OCI-LY7 (cell line): ENCODE measurements around the gene DCTN1. TPM values are rescaled to one million over a fixed set of nuclear protein-coding genes. Genes with fewer than 3 reads are reported as not detected.

ENCODE experiments used
- Bru-seq: library from RNA; stranded (reverse); fragments of 400-500 nt; gene quantifications from one replicate; lab custom pipeline; 2021; lab: Mats Ljungman, UMichigan
- BruChase-seq, 2 experiments: library from RNA; stranded (reverse); fragments of 400-500 nt; gene quantifications; one replicate each; lab custom pipeline; 2021; lab: Mats Ljungman, UMichigan
- BruUV-seq: library from RNA; stranded (reverse); fragments of 400-500 nt; replicated peaks from 2 replicates; lab custom pipeline; 2021; lab: Mats Ljungman, UMichigan
- CTCF ChIA-PET: fragments of 300-600 bp; sonication (Branson Sonifier 250); formaldehyde crosslinking; loops from one replicate; lab custom pipeline; 2022; ENCODE audit warnings: antibody characterized with exemption; ENCODE audit not compliant: unreplicated experiment; lab: Charles Lee
- POLR2A ChIA-PET: fragments of 300-600 bp; sonication (Branson Sonifier 250); formaldehyde crosslinking; loops from one replicate; lab custom pipeline; 2022; ENCODE audit warnings: antibody characterized with exemption; lab: Charles Lee
- DNase-seq: peaks from one replicate; pipeline ENCODE4 v3.0.0-alpha.2; 2015; ENCODE audit warnings: low spot score
- H2AFZ ChIP-seq: fragments of 200-600 bp; sonication (generic), shearing (Covaris generic); 2 replicates; pipeline ENCODE4 v1.6.1; 2014; ENCODE audit warnings: mild to moderate bottlenecking, antibody characterized with exemption, low read length, moderate library complexity
- H3K27ac ChIP-seq: fragments of 200-600 bp; sonication (generic); 2 replicates; pipeline ENCODE4 v1.5.1; 2014; ENCODE audit warnings: mixed run types, low read depth, mild to moderate bottlenecking, moderate library complexity, low read length, inconsistent platforms; ENCODE audit not compliant: poor library complexity, severe bottlenecking
- H3K36me3 ChIP-seq: fragments of 200-600 bp; sonication (generic); 2 replicates; pipeline ENCODE4 v1.6.1; 2014; ENCODE audit warnings: mild to moderate bottlenecking, antibody characterized with exemption, low read length, moderate library complexity, mixed read lengths; ENCODE audit not compliant: insufficient read depth
- H3K4me1 ChIP-seq: fragments of 200-600 bp; sonication (generic); 2 replicates; pipeline ENCODE4 v1.5.1; 2014; ENCODE audit warnings: mild to moderate bottlenecking, low read length; ENCODE audit not compliant: insufficient read depth, poor library complexity, severe bottlenecking
- H3K4me2 ChIP-seq: fragments of 200-600 bp; sonication (generic); 2 replicates; pipeline ENCODE4 v1.6.1; 2014; ENCODE audit warnings: mild to moderate bottlenecking, low read length
- H3K4me3 ChIP-seq: fragments of 200-600 bp; sonication (generic); 2 replicates; pipeline ENCODE4 v1.5.1; 2014; ENCODE audit warnings: mild to moderate bottlenecking, low read depth, low read length; ENCODE audit not compliant: poor library complexity, severe bottlenecking
- H3K79me2 ChIP-seq: fragments of 200-600 bp; sonication (generic); 2 replicates; pipeline ENCODE4 v1.6.1; 2016; ENCODE audit warnings: low read depth, mild to moderate bottlenecking, low read length, moderate library complexity, mixed read lengths; ENCODE audit not compliant: insufficient read depth
- H3K9me2 ChIP-seq: fragments of 200-600 bp; sonication (generic); 2 replicates; pipeline ENCODE4 v1.6.1; 2016; ENCODE audit warnings: mild to moderate bottlenecking, low read length, mixed read lengths; ENCODE audit not compliant: insufficient read depth
- H3K9me3 ChIP-seq: fragments of 200-600 bp; sonication (generic); 2 replicates; pipeline ENCODE4 v1.6.1; 2014; ENCODE audit warnings: mild to moderate bottlenecking, mixed run types, low read length, mixed read lengths
- H4K20me1 ChIP-seq: fragments of 200-600 bp; sonication (generic); 2 replicates; pipeline ENCODE4 v1.6.1; 2014; ENCODE audit warnings: mild to moderate bottlenecking, antibody characterized with exemption, low read length, moderate library complexity, mixed read lengths; ENCODE audit not compliant: insufficient read depth
- CTCF ChIP-seq: fragments of 200-600 bp; sonication (generic); conservative IDR thresholded peaks from 2 replicates; pipeline ENCODE4 v1.5.1; 2014; ENCODE audit warnings: mild to moderate bottlenecking, antibody characterized with exemption, low read length, moderate library complexity, mixed read lengths
- EZH2phosphoT487 ChIP-seq: fragments of 200-600 bp; sonication (generic); IDR thresholded peaks from 2 replicates; pipeline ENCODE4 v1.6.1; 2018; ENCODE audit warnings: low read depth, borderline replicate concordance, mild to moderate bottlenecking, mixed run types, antibody characterized with exemption, low read length, moderate library complexity, mixed read lengths
- intact Hi-C: fragments of 100-400 bp; cut with micrococcal nuclease; formaldehyde crosslinking; loops from one replicate; pipeline ENCODE4 v1.10.0; 2022; ENCODE audit not compliant: unreplicated experiment
- long read RNA-seq: library from polyadenylated mRNA; stranded (forward); transcript quantifications from one replicate; pipeline ENCODE4 v2.0.0, GENCODE V29; 2022
- total RNA-seq, 2 experiments: library from RNA; depleted of rRNA in 1 of 2; stranded (reverse); fragments of >200 nt in 1 of 2; shearing (Covaris generic) in 1 of 2; gene quantifications; 2 replicates each; pipeline ENCODE4 v1.2.3, GENCODE V29; 2014 to 2022

Gene DCTN1
- 45.5 and 50.3 TPM in 2 replicates for total RNA-seq (2014; rRNA removed; shearing (Covaris generic))
- total RNA-seq (2022): 100 and 105 TPM in 2 replicates
- Bru-seq, nascent RNA: percentile 65 among the genes with signal in this experiment
- BruChase-seq, experiment 1, labeled RNA remaining after a 6-hour chase: percentile 81 among the genes with signal in this experiment
- percentile 75 among the genes with signal in this experiment for BruChase-seq, experiment 2, labeled RNA remaining after a 2-hour chase
- long read RNA-seq, full-length matches to known transcripts: 176 of 296 reads
- long read RNA-seq, partial matches to known transcripts: 82 of 296 reads
- long read RNA-seq, other reads (novel, unspliced or antisense): 38 of 296 reads

- Histone ChIP-seq H4K20me1 (0 out of 2 replicates have a peak, but pooled peaks cover 7% of the 10 kb centered on the region), H3K9me2 (no peaks in the 10 kb centered on the region), H3K27ac (no peak within 1 kb of the TSS), H3K4me2 (0 out of 2 replicates have a peak within 1 kb of the TSS, but pooled peaks have one; percentile 37), H3K4me3 (no peak within 1 kb of the TSS), H3K79me2 (no peaks in the 10 kb centered on the region), H3K9me3 (no peaks in the 10 kb centered on the region), H2AFZ (no peak within 1 kb of the TSS), H3K36me3 (peaks cover 44% of the 10 kb centered on the region; the same call in 1 of the 2 replicates), H3K4me1 (peaks cover 9% of the 10 kb centered on the region)
- TF ChIP-seq CTCF (no peak), EZH2phosphoT487 (no peak)
- peak; percentile 34 for DNase-seq
- CTCF ChIA-PET: no interaction called here
- no TSS peak for BruUV-seq
- POLR2A ChIA-PET: no interaction called here
- intact Hi-C loops: no loop called here
Observed at GRCh38 chr2:74379851-74380789, at the start of gene DCTN1. TSS of gene DCTN1 (minus strand) at chr2:74380311. CDS start at chr2:74380037, 274 bp downstream.

- no TSS peak for BruUV-seq
- CTCF ChIA-PET: no interaction called here
- H4K20me1 ChIP-seq: no peaks in the 10 kb centered on the region
- DNase-seq: no peak
- H3K4me2 ChIP-seq: no peak overlapping the region
- no peak overlapping the region for H3K4me3 ChIP-seq
- peaks cover 7% of the 10 kb centered on the region; the same call in 1 of the 2 replicates for H3K36me3 ChIP-seq
- no peak overlapping the region for H2AFZ ChIP-seq
- no peaks in the 10 kb centered on the region for H3K4me1 ChIP-seq
- H3K27ac ChIP-seq: no peak overlapping the region
- POLR2A ChIA-PET: interaction anchor here (1.0 kb wide), 1 partner anchor 29 kb away, joined by 4 read pairs; no protein-coding TSS in a partner anchor
- H3K9me3 ChIP-seq: no peaks in the 10 kb centered on the region
- H3K79me2 ChIP-seq: no peaks in the 10 kb centered on the region
- no peaks in the 10 kb centered on the region for H3K9me2 ChIP-seq
- intact Hi-C loops: no loop called here
- TF ChIP-seq EZH2phosphoT487 (no peak), CTCF (no peak)
Observed at GRCh38 chr2:74428675-74429074, 48.6 kb upstream of the DCTN1 start.
